OCI-LY1 (cell line): ENCODE measurements around the gene NT5C2.

Experiments
- CTCF ChIP-seq: fragments of 200-600 bp; sonication (generic), shearing (Covaris generic); IDR thresholded peaks from 2 replicates; pipeline ENCODE4 v1.5.1; 2017; ENCODE audit warnings: mild to moderate bottlenecking, antibody characterized with exemption, low read length, moderate library complexity, mixed read lengths
- EZH2 ChIP-seq: fragments of 200-600 bp; sonication (generic), shearing (Covaris generic); IDR thresholded peaks from 2 replicates; pipeline ENCODE4 v1.8.0; 2017; ENCODE audit warnings: borderline replicate concordance, mixed run types, mild to moderate bottlenecking, antibody characterized with exemption, low read length, moderate library complexity, mixed read lengths

- no peak for TF ChIP-seq CTCF
- no peak for TF ChIP-seq EZH2
Observed at GRCh38 chr10:103103989-103104388, 89.1 kb downstream of the NT5C2 start.
